Uterus (tissue), 2 donors: ENCODE measurements around the gene ARRDC1.

Experiments used
- CTCF ChIP-seq, 4 experiments: fragments of 200-600 bp in 2 of 4; fragments of 450-650 bp in 2 of 4; sonication (generic) in 2 of 4; IDR thresholded peaks; one replicate each; pipeline ENCODE4 v1.5.1; 2016 to 2019; ENCODE audit warnings: antibody characterized with exemption in 4 of 4, mild to moderate bottlenecking in 2 of 4, moderate library complexity in 1 of 4
- POLR2A ChIP-seq, 2 donors: fragments of 450-650 bp; IDR thresholded peaks; one replicate each; pipeline ENCODE4 v1.6.1; 2016; ENCODE audit warnings: antibody characterized with exemption in 2 of 2, mild to moderate bottlenecking in 1 of 2, moderate library complexity in 1 of 2

DNA sequence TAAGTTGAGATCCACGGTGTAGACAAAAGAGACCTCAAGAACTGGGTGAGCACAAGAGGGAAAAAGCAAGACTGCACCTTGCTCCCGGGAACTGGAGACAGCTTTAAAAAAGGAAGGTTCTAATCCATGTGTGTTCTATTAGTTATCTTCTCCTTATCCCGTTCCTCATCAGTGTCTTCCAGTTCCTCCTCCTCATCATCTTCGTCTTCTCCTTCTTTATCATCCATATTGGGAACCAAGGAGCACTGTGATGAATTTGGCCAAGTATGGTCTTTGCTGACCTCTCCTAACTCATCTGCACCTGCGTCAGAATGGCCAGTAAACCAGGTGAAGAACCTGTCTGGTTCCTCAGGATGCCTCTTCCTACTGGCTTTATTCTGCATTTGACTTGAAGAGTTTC lies 35.4 kb downstream of the ARRDC1 start:
- TF ChIP-seq CTCF (IDR thresholded peaks at IDR 0.05), result no peak
- no peak for TF ChIP-seq POLR2A (IDR thresholded peaks at IDR 0.05)
